HG02678 (cell line): Measurements from ENCODE around the gene NPIPB9.

Experiments
- ATAC-seq: cut with Tn5 transposase; IDR thresholded peaks from one replicate; pipeline ENCODE4 v1.9.1; 2021; ENCODE audit warnings: mild to moderate bottlenecking, moderate library complexity; ENCODE audit not compliant: unreplicated experiment

Gene NPIPB9

GRCh38 chr16:28821874-28822519 is 70.4 kb downstream of the NPIPB9 start:
- no peak for ATAC-seq
